Measurements from ENCODE around the gene TRMT112. TPM values are rescaled to one million over a fixed set of nuclear protein-coding genes. Genes with fewer than 3 reads are reported as not detected.

The TRMT112 gene
- total RNA-seq, 1 experiment from 2014 or later = 328 TPM

GRCh38 chr11:64364435-64364834, 47.1 kb upstream of the TRMT112 start (continued):
- TF ChIP-seq YY1 (IDR thresholded peaks at IDR 0.05; ENCODE audit: extremely low read depth, insufficient replicate concordance, low read depth, low read length) (no peak), CTCF (IDR thresholded peaks at IDR 0.05 in 2 of 3, conservative IDR thresholded peaks at IDR 0.05 in 1 of 3; ENCODE audit: borderline replicate concordance in 1 of 3, insufficient read depth in 1 of 3, low read depth in 2 of 3, low read length in 2 of 3) (no peak)

- H3K9ac ChIP-seq (ENCODE audit: low read length) = no peak overlapping the region
- ChIA-PET RAD21 (ENCODE audit: low non-redundant PET in 1 of 2, low total read pairs in 2 of 2, uncharacterized antibody in 2 of 2, unreplicated experiment in 2 of 2) (no interaction called here), CTCF (no interaction called here), POLR2A (interaction anchor here (1.0 kb wide), 1 partner anchor 10 kb away, joined by 4 read pairs; no protein-coding TSS in a partner anchor)
- no peak overlapping the region for H3K4me3 ChIP-seq (replicated peaks in 1 of 2; ENCODE audit: low read depth in 1 of 2, low read length in 2 of 2)
- peaks cover 15 to 55% of the 10 kb centered on the region in 2 experiments for H3K36me3 ChIP-seq (ENCODE audit: control insufficient read depth in 1 of 2, insufficient read depth in 2 of 2, low read length in 2 of 2)
- intact Hi-C loops (cut with micrococcal nuclease) = no loop called here
- no peak overlapping the region for H3K4me2 ChIP-seq (ENCODE audit: low read length)
- H3K27ac ChIP-seq (ENCODE audit: low read depth, low read length) = no peak overlapping the region
- peaks cover 35% of the 10 kb centered on the region; the same call in 1 of the 2 replicates for H3K79me2 ChIP-seq (ENCODE audit: insufficient read depth, low read length)
- H3K9me3 ChIP-seq (ENCODE audit: control insufficient read depth in 1 of 2, insufficient read depth in 1 of 2, low read depth in 1 of 2, low read length in 2 of 2) = no peaks in the 10 kb centered on the region
- ATAC-seq = no peak
- H4K20me1 ChIP-seq (ENCODE audit: insufficient read depth) = no peaks in the 10 kb centered on the region
- no peak overlapping the region for H2AFZ ChIP-seq (ENCODE audit: low read depth, low read length, poor library complexity, severe bottlenecking)
- H3K27me3 ChIP-seq (ENCODE audit: insufficient read depth, low read length) = no peaks in the 10 kb centered on the region
- no TSS peak for BruUV-seq (replicated peaks)
- H3K4me1 ChIP-seq (ENCODE audit: control insufficient read depth in 1 of 2, insufficient read depth in 2 of 2, low read length in 2 of 2) = peaks cover 18 to 34% of the 10 kb centered on the region in 2 experiments
- TF ChIP-seq SP1 (IDR thresholded peaks at IDR 0.05; ENCODE audit: low read depth) (no peak), FOSL1 (IDR thresholded peaks at IDR 0.05; ENCODE audit: low read depth) (no peak), EGR1 (IDR thresholded peaks at IDR 0.05; ENCODE audit: low read depth) (no peak), EZH2 (IDR thresholded peaks at IDR 0.05) (no peak)
- H3K9me2 ChIP-seq (ENCODE audit: insufficient read depth) = no peaks in the 10 kb centered on the region
- no peak for DNase-seq (ENCODE audit: low read depth, low spot score)
Observed at GRCh38 chr11:64362339-64362738, 45.0 kb upstream of the TRMT112 start.

- Histone ChIP-seq H3K36me3 (ENCODE audit: control insufficient read depth in 1 of 2, insufficient read depth in 2 of 2, low read length in 2 of 2) (peaks cover 11 to 53% of the 10 kb centered on the region in 2 experiments), H2AFZ (ENCODE audit: low read depth, low read length, poor library complexity, severe bottlenecking) (no peak overlapping the region), H3K27me3 (ENCODE audit: insufficient read depth, low read length) (no peaks in the 10 kb centered on the region), H4K20me1 (ENCODE audit: insufficient read depth) (no peaks in the 10 kb centered on the region), H3K4me2 (ENCODE audit: low read length) (no peak overlapping the region), H3K4me3 (replicated peaks in 1 of 2; ENCODE audit: low read depth in 1 of 2, low read length in 2 of 2) (no peak overlapping the region), H3K9me3 (ENCODE audit: control insufficient read depth in 1 of 2, insufficient read depth in 1 of 2, low read depth in 1 of 2, low read length in 2 of 2) (no peaks in the 10 kb centered on the region), H3K9ac (ENCODE audit: low read length) (no peak overlapping the region), H3K9me2 (ENCODE audit: insufficient read depth) (no peaks in the 10 kb centered on the region), H3K27ac (ENCODE audit: low read depth, low read length) (no peak overlapping the region), H3K4me1 (ENCODE audit: control insufficient read depth in 1 of 2, insufficient read depth in 2 of 2, low read length in 2 of 2) (peaks cover 22 to 40% of the 10 kb centered on the region in 2 experiments), H3K79me2 (ENCODE audit: insufficient read depth, low read length) (peaks cover 35% of the 10 kb centered on the region; the same call in 1 of the 2 replicates)
- CTCF ChIA-PET = no interaction called here
- no peak for TF ChIP-seq CEBPB (IDR thresholded peaks at IDR 0.05; ENCODE audit: low read depth)
- TF ChIP-seq CBX3 (IDR thresholded peaks at IDR 0.05; ENCODE audit: low read depth) = no peak
- TF ChIP-seq SRF (IDR thresholded peaks at IDR 0.05; ENCODE audit: low read depth) = no peak
- TF ChIP-seq REST (IDR thresholded peaks at IDR 0.05; ENCODE audit: low read depth) = no peak
- TF ChIP-seq RAD21 (IDR thresholded peaks at IDR 0.05; ENCODE audit: low read depth) = no peak
- no peak for TF ChIP-seq YY1 (IDR thresholded peaks at IDR 0.05; ENCODE audit: extremely low read depth, insufficient replicate concordance, low read depth, low read length)
- no peak for TF ChIP-seq EGR1 (IDR thresholded peaks at IDR 0.05; ENCODE audit: low read depth)
- no peak for TF ChIP-seq POLR2A (IDR thresholded peaks at IDR 0.05; ENCODE audit: borderline replicate concordance, extremely low read depth, insufficient read depth, insufficient read length)
- no peak for TF ChIP-seq ELF1 (IDR thresholded peaks at IDR 0.05; ENCODE audit: borderline replicate concordance, low read depth)
- TF ChIP-seq ZFX (IDR thresholded peaks at IDR 0.05) = no peak
- TF ChIP-seq SIN3A (IDR thresholded peaks at IDR 0.05; ENCODE audit: low read depth) = no peak
- no peak for TF ChIP-seq SP1 (IDR thresholded peaks at IDR 0.05; ENCODE audit: low read depth)
- TF ChIP-seq JUND (IDR thresholded peaks at IDR 0.05) = no peak
- no peak for TF ChIP-seq EZH2 (IDR thresholded peaks at IDR 0.05)
- POLR2A ChIA-PET = no interaction called here
- BruUV-seq (replicated peaks) = no TSS peak
- DNase-seq (ENCODE audit: low read depth, low spot score) = no peak
- no peak for ATAC-seq
- RAD21 ChIA-PET (ENCODE audit: low non-redundant PET in 1 of 2, low total read pairs in 2 of 2, uncharacterized antibody in 2 of 2, unreplicated experiment in 2 of 2) = no interaction called here
- intact Hi-C loops (cut with micrococcal nuclease) = no loop called here
Observed at GRCh38 chr11:64361659-64362058, 44.3 kb upstream of the TRMT112 start.

Data from HCT116 (cell line).